Measurements from ENCODE around the gene MTTP.

MTTP gene

GRCh38 chr4:99642725-99643489, 68.3 kb downstream of the MTTP start:
- DNase-seq, result no peak

GRCh38 chr4:99644453-99644852, 69.8 kb downstream of the MTTP start:
- DNase-seq, result no peak

- no peak for DNase-seq
These were observed 70.4 kb downstream of the MTTP start for GRCh38 chr4:99645036-99645435.

- DNase-seq, result no peak
These were observed 71.0 kb downstream of the MTTP start for GRCh38 chr4:99645638-99646037.

GRCh38 chr4:99647071-99647470, 72.4 kb downstream of the MTTP start:
- no peak for DNase-seq

GRCh38 chr4:99648321-99648720, 73.7 kb downstream of the MTTP start:
- no peak for DNase-seq

- no peak for DNase-seq
These were observed 74.6 kb downstream of the MTTP start for GRCh38 chr4:99649208-99649607.

- no peak for DNase-seq
These were observed 75.2 kb downstream of the MTTP start for GRCh38 chr4:99649778-99650177.

GRCh38 chr4:99651016-99651769, 76.6 kb downstream of the MTTP start:
- DNase-seq, result no peak

GRCh38 chr4:99651811-99652485, 77.3 kb downstream of the MTTP start:
- DNase-seq, result no peak

GRCh38 chr4:99652596-99653436, 78.2 kb downstream of the MTTP start:
- no peak for DNase-seq

- DNase-seq, result no peak
These were observed 79.3 kb downstream of the MTTP start for GRCh38 chr4:99653916-99654315.

- DNase-seq, result no peak
These were observed 79.7 kb downstream of the MTTP start for GRCh38 chr4:99654361-99654761.

- peak; percentile 69 for DNase-seq
These were observed 80.9 kb downstream of the MTTP start for GRCh38 chr4:99655308-99656081.

- no peak for DNase-seq
These were observed 83.2 kb downstream of the MTTP start, which contains the start of gene C4orf54 for GRCh38 chr4:99657798-99658197. C4orf54 (minus strand) TSS chr4:99657828; CDS start chr4:99654648, 3,180 bp downstream.

- DNase-seq, result no peak
These were observed 84.0 kb downstream of the MTTP start for GRCh38 chr4:99658666-99659065.

GRCh38 chr4:99661907-99662306, 87.3 kb downstream of the MTTP start:
- no peak for DNase-seq

GRCh38 chr4:99664716-99665115, 90.1 kb downstream of the MTTP start:
- DNase-seq, result no peak

- DNase-seq, result no peak
These were observed 91.4 kb downstream of the MTTP start for GRCh38 chr4:99665983-99666382.

- no peak for DNase-seq
These were observed 93.8 kb downstream of the MTTP start for GRCh38 chr4:99668472-99668871.

- no peak for DNase-seq
These were observed 94.5 kb downstream of the MTTP start for GRCh38 chr4:99669084-99669483.

All from NCI-H2029 treated with DMSO at 0.1 percent for 48 hours (cell line).